BLaER1 treated with 17β-estradiol and CSF1 and Interleukin-3, amounts not matched to agents 10 nM and 100 nM (cell line): ENCODE results near the gene LRRC52.

Source experiments
- H3K27ac ChIP-seq, 11 experiments: shearing (Covaris generic); formaldehyde crosslinking; 2 replicates each; pipeline ENCODE4 v1.8.1; 2022
- H3K27me3 ChIP-seq, 11 experiments: shearing (Covaris generic); formaldehyde crosslinking; 2 replicates each; pipeline ENCODE4 v1.8.1; 2022
- H3K36me3 ChIP-seq, 11 experiments: shearing (Covaris generic); formaldehyde crosslinking; 2 replicates each; pipeline ENCODE4 v1.8.1; 2022
- H3K4me1 ChIP-seq, 10 experiments: shearing (Covaris generic); formaldehyde crosslinking; 2 replicates each; pipeline ENCODE4 v1.8.1; 2022
- H3K4me2 ChIP-seq, 11 experiments: shearing (Covaris generic); formaldehyde crosslinking; 2 replicates each; pipeline ENCODE4 v1.8.1; 2022
- H3K4me3 ChIP-seq, 10 experiments: shearing (Covaris generic); formaldehyde crosslinking; 2 replicates each; pipeline ENCODE4 v1.8.1; 2022
- H3K9ac ChIP-seq, 11 experiments: shearing (Covaris generic); formaldehyde crosslinking; 2 replicates each; pipeline ENCODE4 v1.8.1; 2022
- H3K9me3 ChIP-seq, 11 experiments: shearing (Covaris generic); formaldehyde crosslinking; replicated peaks in 1 of 11; 2 replicates each; pipeline ENCODE4 v1.8.1; 2022
- H4K20me1 ChIP-seq, 11 experiments: shearing (Covaris generic); formaldehyde crosslinking; 2 replicates each; pipeline ENCODE4 v1.8.1; 2022
- Cebpa-rat ChIP-seq, 11 experiments: shearing (Covaris generic); IDR thresholded peaks; 2 replicates each; pipeline ENCODE4 v1.8.1; 2022

LRRC52 gene

GRCh38 chr1:165532053-165532452 is 11.7 kb upstream of the LRRC52 start:
- H3K36me3 ChIP-seq, result no peaks in the 10 kb centered on the region
- H3K4me1 ChIP-seq, result peaks cover 0 to 5% (median 3%) of the 10 kb centered on the region in 10 experiments; a peak in 6 of 20 replicates
- H3K9ac ChIP-seq, result no peak overlapping the region
- 0 out of 22 replicates have a peak, but pooled peaks cover 0 to 6% (median 0%) of the 10 kb centered on the region in 11 experiments for H3K9me3 ChIP-seq
- H3K4me2 ChIP-seq, result no peak overlapping the region
- no peak overlapping the region for H3K4me3 ChIP-seq
- H4K20me1 ChIP-seq, result no peaks in the 10 kb centered on the region
- no peak overlapping the region for H3K27ac ChIP-seq
- no peaks in the 10 kb centered on the region for H3K27me3 ChIP-seq
- no peak for TF ChIP-seq Cebpa-rat (IDR thresholded peaks at IDR 0.05)

- no peaks in the 10 kb centered on the region for H4K20me1 ChIP-seq
- H3K9ac ChIP-seq, result no peak overlapping the region
- no peaks in the 10 kb centered on the region for H3K36me3 ChIP-seq
- H3K4me3 ChIP-seq, result no peak overlapping the region
- no peaks in the 10 kb centered on the region for H3K27me3 ChIP-seq
- no peak overlapping the region for H3K27ac ChIP-seq
- H3K4me1 ChIP-seq, result peaks cover 0 to 12% (median 0%) of the 10 kb centered on the region in 10 experiments; a peak in 3 of 20 replicates
- TF ChIP-seq Cebpa-rat (IDR thresholded peaks at IDR 0.05), result no peak
- no peak overlapping the region for H3K4me2 ChIP-seq
- 0 out of 22 replicates have a peak, but pooled peaks cover 0 to 5% (median 0%) of the 10 kb centered on the region in 11 experiments for H3K9me3 ChIP-seq
Observed at GRCh38 chr1:165533254-165533653, 10.5 kb upstream of the LRRC52 start.

DNA sequence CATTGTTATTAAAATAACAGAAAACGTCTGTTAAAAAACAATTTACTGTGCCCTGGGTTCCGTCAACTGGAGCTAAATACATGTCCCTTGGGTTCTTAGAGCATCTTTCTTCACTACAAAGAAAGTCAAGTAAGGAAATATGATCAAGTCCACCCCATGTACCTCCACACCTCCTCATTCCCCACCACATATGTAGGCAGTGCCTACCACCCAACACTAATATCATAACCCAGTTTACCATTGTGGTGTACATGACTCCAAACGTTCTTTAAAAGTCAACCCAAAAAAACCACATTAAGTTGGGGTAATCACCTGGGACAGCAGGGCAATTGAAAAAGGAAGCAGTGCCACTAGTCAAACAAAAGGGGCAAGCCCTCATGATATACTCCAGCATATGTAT is 7.8 kb upstream of the LRRC52 start:
- H3K9ac ChIP-seq, result no peak overlapping the region
- TF ChIP-seq Cebpa-rat (IDR thresholded peaks at IDR 0.05), result no peak
- H3K27me3 ChIP-seq, result no peaks in the 10 kb centered on the region
- no peak overlapping the region for H3K4me3 ChIP-seq
- H3K36me3 ChIP-seq, result no peaks in the 10 kb centered on the region
- no peak overlapping the region for H3K27ac ChIP-seq
- H3K9me3 ChIP-seq, result no peaks in the 10 kb centered on the region
- H3K4me2 ChIP-seq, result no peak overlapping the region
- H3K4me1 ChIP-seq, result peaks cover 0 to 12% (median 0%) of the 10 kb centered on the region in 10 experiments; a peak in 3 of 20 replicates
- no peaks in the 10 kb centered on the region for H4K20me1 ChIP-seq

GRCh38 chr1:165537356-165538109 is 6.3 kb upstream of the LRRC52 start:
- no peak for TF ChIP-seq Cebpa-rat (IDR thresholded peaks at IDR 0.05)
- Histone ChIP-seq H3K9ac (no peak overlapping the region), H3K27me3 (no peaks in the 10 kb centered on the region), H3K36me3 (no peaks in the 10 kb centered on the region), H3K9me3 (no peaks in the 10 kb centered on the region), H4K20me1 (no peaks in the 10 kb centered on the region), H3K4me3 (no peak overlapping the region), H3K27ac (peak overlapping the region in 1 of 11 experiments; percentile 28; a peak in 2 of 22 replicates), H3K4me1 (peaks cover 0 to 12% (median 0%) of the 10 kb centered on the region in 10 experiments; a peak in 3 of 20 replicates), H3K4me2 (peak overlapping the region in 2 of 11 experiments; percentile 19 to 26; a peak in 2 of 22 replicates)

GRCh38 chr1:165539306-165539705 is 4.5 kb upstream of the LRRC52 start:
- no peak for TF ChIP-seq Cebpa-rat (IDR thresholded peaks at IDR 0.05)
- Histone ChIP-seq H3K27me3 (no peaks in the 10 kb centered on the region), H3K4me3 (no peak overlapping the region), H3K4me2 (no peak overlapping the region), H3K9me3 (no peaks in the 10 kb centered on the region), H4K20me1 (no peaks in the 10 kb centered on the region), H3K27ac (no peak overlapping the region), H3K4me1 (peaks cover 0 to 12% (median 0%) of the 10 kb centered on the region in 10 experiments; a peak in 3 of 20 replicates), H3K36me3 (no peaks in the 10 kb centered on the region), H3K9ac (no peak overlapping the region)

- no peaks in the 10 kb centered on the region for H3K27me3 ChIP-seq
- H3K27ac ChIP-seq, result no peak overlapping the region
- TF ChIP-seq Cebpa-rat (IDR thresholded peaks at IDR 0.05), result no peak
Observed at GRCh38 chr1:165539908-165540307, 3.9 kb upstream of the LRRC52 start.

GRCh38 chr1:165542015-165542631 is 1.7 kb upstream of the LRRC52 start:
- no peak overlapping the region for H3K4me2 ChIP-seq
- peaks cover 0 to 10% (median 0%) of the 10 kb centered on the region in 10 experiments; a peak in 3 of 20 replicates for H3K4me1 ChIP-seq
- no peaks in the 10 kb centered on the region for H3K27me3 ChIP-seq
- no peak overlapping the region for H3K9ac ChIP-seq
- no peak overlapping the region for H3K4me3 ChIP-seq
- H3K27ac ChIP-seq, result no peak overlapping the region
- no peaks in the 10 kb centered on the region for H4K20me1 ChIP-seq
- H3K9me3 ChIP-seq, result no peaks in the 10 kb centered on the region
- TF ChIP-seq Cebpa-rat (IDR thresholded peaks at IDR 0.05), result no peak
- no peaks in the 10 kb centered on the region for H3K36me3 ChIP-seq

More at GRCh38 chr1:165539908-165540307, 3.9 kb upstream of the LRRC52 start:
- no peaks in the 10 kb centered on the region for H3K36me3 ChIP-seq
- no peaks in the 10 kb centered on the region for H3K9me3 ChIP-seq
- no peak overlapping the region for H3K4me2 ChIP-seq
- H3K9ac ChIP-seq, result no peak overlapping the region
- H4K20me1 ChIP-seq, result no peaks in the 10 kb centered on the region
- H3K4me1 ChIP-seq, result peaks cover 0 to 12% (median 0%) of the 10 kb centered on the region in 10 experiments; a peak in 3 of 20 replicates
- H3K4me3 ChIP-seq, result no peak overlapping the region

GRCh38 chr1:165542647-165543046 is 1.2 kb upstream of the LRRC52 start:
- TF ChIP-seq Cebpa-rat (IDR thresholded peaks at IDR 0.05), result no peak
- Histone ChIP-seq H3K27me3 (no peaks in the 10 kb centered on the region), H3K9me3 (no peaks in the 10 kb centered on the region), H3K4me1 (peaks cover 0 to 4% (median 0%) of the 10 kb centered on the region in 10 experiments; a peak in 3 of 20 replicates), H4K20me1 (no peaks in the 10 kb centered on the region), H3K27ac (no peak overlapping the region), H3K36me3 (no peaks in the 10 kb centered on the region), H3K4me3 (no peak overlapping the region), H3K4me2 (no peak overlapping the region), H3K9ac (no peak overlapping the region)

- Histone ChIP-seq H3K36me3 (no peaks in the 10 kb centered on the region), H3K9ac (no peak overlapping the region), H4K20me1 (no peaks in the 10 kb centered on the region), H3K4me3 (no peak overlapping the region), H3K27ac (no peak overlapping the region), H3K27me3 (no peaks in the 10 kb centered on the region), H3K9me3 (no peaks in the 10 kb centered on the region), H3K4me1 (0 out of 20 replicates have a peak, but pooled peaks cover 0 to 3% (median 0%) of the 10 kb centered on the region in 10 experiments), H3K4me2 (no peak overlapping the region)
- TF ChIP-seq Cebpa-rat (IDR thresholded peaks at IDR 0.05), result no peak
Observed at GRCh38 chr1:165544996-165545395, 1.2 kb downstream of the LRRC52 start.
